ENCODE measurements around the gene ENO3.

ENO3 gene

GRCh38 chr17:4938069-4938491 is 12.8 kb upstream of the ENO3 start:
- no peak for DNase-seq

GRCh38 chr17:4938688-4939545 is 12.0 kb upstream of the ENO3 start:
- no peak for DNase-seq

- DNase-seq = no peak
Observed at GRCh38 chr17:4939546-4939795, 11.4 kb upstream of the ENO3 start.

- DNase-seq = peak; percentile 81
Observed at GRCh38 chr17:4939796-4940554, 10.9 kb upstream of the ENO3 start, which contains the start of the genes RNF167 and SLC25A11. Gene RNF167 (plus strand): TSS chr17:4940268. CDS start chr17:4940910, 642 bp downstream. Gene SLC25A11 (minus strand): TSS chr17:4940046. CDS start chr17:4939910, 136 bp downstream.

DNA sequence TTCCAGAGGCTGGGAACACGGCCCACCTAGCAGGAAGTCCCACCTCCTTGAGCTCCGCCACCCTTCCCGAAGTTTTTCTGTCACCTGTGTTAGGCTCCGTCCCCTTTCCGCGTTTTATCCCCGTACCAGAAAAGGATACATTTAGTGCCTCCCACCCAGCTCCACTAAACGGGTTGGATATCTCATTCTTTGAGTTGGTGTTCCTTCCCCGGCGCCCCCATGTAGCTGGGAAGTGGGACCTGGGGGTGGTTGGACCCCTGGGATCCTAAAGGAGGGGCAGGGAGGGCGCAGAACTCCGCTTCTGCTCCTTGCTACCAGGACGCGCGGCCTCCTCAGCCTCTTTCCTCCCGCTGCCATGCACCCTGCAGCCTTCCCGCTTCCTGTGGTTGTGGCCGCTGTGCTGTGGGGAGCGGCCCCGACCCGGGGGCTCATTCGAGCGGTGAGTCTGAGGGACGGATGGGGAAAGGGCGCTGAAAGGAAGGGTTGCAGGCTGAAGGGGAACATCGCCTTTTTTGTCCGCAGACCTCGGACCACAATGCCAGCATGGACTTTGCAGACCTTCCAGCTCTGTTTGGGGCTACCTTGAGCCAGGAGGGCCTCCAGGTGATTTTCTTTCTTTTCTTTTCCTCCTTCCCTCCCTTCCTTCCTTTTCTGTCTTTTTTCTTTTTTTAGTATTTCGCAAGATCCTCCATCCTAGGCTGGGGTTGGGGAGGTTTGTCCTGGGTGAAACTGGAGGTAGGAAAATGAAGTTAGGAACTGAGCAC is 10.2 kb upstream of the ENO3 start:
- no peak for DNase-seq

- DNase-seq = no peak
Observed at GRCh38 chr17:4941319-4941610, 9.7 kb upstream of the ENO3 start.

DNA sequence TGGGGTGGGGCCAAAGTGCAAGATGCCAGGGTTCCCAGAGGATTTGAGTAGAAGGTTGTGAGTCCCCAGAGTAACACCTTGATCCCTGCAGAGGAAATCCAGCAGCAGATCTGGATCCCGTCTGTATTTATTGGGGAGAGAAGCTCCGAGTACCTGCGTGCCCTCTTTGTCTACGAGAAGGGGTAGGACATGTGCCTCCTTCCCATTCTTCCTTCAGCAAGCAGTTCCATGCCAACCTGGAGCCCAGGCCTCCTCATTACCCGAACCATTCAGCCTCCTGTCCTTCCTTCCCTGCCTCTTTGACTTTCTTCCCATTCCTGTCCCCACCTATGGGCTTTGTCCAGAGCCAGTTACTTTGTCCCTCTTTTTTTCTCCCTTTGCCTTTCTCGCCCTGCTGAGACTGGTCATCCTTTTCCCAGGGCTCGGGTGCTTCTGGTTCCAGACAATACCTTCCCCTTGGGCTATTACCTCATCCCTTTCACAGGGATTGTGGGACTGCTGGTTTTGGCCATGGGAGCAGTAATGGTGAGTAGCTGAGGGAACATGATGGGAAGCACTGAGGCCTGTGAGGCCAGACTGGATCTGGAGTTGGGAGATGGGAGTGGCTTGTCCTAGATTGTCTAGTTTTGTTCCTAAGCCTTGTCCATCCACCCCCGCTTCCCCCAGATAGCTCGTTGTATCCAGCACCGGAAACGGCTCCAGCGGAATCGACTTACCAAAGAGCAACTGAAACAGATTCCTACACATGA is 8.0 kb upstream of the ENO3 start:
- no peak for DNase-seq

DNA sequence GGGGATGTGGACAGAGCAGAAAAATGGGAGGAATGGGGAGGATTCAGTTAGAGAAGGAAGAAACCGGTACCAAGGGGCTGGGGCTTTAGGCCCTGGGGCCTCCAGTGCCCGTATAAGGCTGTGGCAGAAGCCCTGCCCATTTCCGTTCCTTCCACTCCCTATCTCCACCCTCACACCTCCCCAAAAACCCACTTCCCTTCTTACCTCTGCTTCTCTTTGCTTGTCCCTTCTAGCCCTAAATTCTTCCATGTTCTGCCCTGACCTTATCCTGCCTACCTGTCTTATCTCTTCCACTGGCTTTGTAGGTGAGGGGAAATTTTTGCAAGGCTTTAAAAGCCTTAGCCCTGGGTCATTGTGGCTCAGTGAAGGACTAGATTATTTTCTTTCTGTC is 6.8 kb upstream of the ENO3 start:
- DNase-seq = no peak

DNA sequence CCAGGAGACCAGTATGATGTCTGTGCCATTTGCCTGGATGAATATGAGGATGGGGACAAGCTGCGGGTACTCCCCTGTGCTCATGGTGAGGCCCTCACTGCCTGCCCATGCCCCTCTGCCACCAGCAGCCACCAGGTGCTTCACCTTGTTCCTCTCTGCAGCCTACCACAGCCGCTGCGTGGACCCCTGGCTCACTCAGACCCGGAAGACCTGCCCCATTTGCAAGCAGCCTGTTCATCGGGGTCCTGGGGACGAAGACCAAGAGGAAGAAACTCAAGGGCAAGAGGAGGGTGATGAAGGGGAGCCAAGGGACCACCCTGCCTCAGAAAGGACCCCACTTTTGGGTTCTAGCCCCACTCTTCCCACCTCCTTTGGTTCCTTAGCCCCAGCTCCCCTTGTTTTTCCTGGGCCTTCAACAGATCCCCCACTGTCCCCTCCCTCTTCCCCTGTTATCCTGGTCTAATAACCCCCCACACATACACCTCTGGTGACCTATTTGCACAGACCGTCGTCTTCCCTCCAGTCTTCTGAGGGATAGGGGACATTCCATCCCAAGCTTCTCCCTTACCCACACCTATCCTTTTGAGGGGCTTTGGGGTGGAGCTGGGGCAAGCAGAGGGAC is 6.3 kb upstream of the ENO3 start:
- DNase-seq = no peak

- no peak for DNase-seq
Observed at GRCh38 chr17:4945176-4945943, 5.6 kb upstream of the ENO3 start.

- no peak for DNase-seq
Observed at GRCh38 chr17:4945944-4946280, 5.0 kb upstream of the ENO3 start.

GRCh38 chr17:4946312-4946976 is 4.5 kb upstream of the ENO3 start:
- DNase-seq = no peak

GRCh38 chr17:4947010-4947410 is 3.9 kb upstream of the ENO3 start:
- DNase-seq = no peak

GRCh38 chr17:4947411-4948165 is 3.3 kb upstream of the ENO3 start:
- DNase-seq = no peak

GRCh38 chr17:4948166-4948930 is 2.6 kb upstream of the ENO3 start, which contains the start of gene PFN1:
Gene PFN1 (minus strand): TSS chr17:4948530. CDS start chr17:4948394, 136 bp downstream.
- peak; percentile 21 for DNase-seq

DNA sequence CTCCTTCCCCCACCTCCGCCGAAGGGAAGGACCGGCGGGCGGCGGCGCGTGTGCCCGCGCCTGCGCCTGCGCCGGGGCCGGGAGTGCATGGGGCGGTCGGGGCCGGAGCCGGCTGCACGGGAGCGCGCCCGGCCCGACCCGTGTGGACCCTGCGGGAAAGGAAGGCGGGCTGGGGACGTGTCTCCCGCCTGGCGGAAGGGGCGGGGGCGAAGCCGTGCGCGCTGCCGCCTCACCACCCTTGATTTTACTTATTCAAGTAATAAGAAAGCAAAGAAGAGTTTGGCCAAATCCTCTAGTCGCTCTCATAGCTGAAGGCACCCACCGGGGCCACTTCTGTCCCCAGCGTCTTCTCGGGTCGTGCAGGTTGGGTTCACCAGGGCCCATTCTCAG is 2.0 kb upstream of the ENO3 start:
- peak; percentile 12 for DNase-seq

- no peak for DNase-seq
Observed at GRCh38 chr17:4949321-4950074, 1.4 kb upstream of the ENO3 start.

GRCh38 chr17:4950075-4950745 is 709 bp upstream of the ENO3 start:
- DNase-seq = no peak

Measured in NCI-H2081 treated with DMSO at 0.1 percent for 48 hours (cell line).